Mammary epithelial cell (primary cell): ENCODE data around the gene VAV3.

Experiments
- EZH2 ChIP-seq: IDR thresholded peaks from 2 replicates; pipeline ENCODE4 v1.6.1; 2012; ENCODE audit warnings: low read length, inconsistent platforms, borderline replicate concordance
- TF ChIP-seq, protein P1 (sequence below), 2 donors: IDR thresholded peaks in 1 of 2; conservative IDR thresholded peaks in 1 of 2; 2 replicates each; pipeline ENCODE4 v1.5.1; 2011 to 2012; ENCODE audit warnings: inconsistent platforms in 2 of 2, low read length in 2 of 2, mild to moderate bottlenecking in 2 of 2, control low read depth in 1 of 2, low read depth in 1 of 2; ENCODE audit not compliant: insufficient read depth in 1 of 2; ENCODE audit errors: extremely low read depth in 1 of 2

DNA sequence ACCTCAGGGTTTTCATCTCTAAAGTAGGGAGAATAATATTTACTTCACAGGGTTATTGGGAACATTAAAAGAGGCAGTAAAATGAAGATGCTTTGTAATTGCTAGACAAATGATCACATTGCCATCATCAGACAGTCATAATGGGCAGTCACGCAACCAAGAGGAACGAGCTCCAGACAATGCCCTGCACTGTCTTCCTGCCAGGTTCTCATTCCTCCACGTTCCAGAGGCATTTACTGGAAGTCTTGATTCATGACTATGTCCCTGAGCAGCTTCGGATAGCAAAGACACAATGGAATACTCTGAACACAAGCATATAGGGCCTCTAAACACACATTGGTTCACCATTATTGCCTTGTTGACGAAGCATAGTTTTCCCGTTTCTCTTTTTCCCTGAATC is 434.4 kb downstream of the VAV3 start:
- TF ChIP-seq EZH2: no peak
- TF ChIP-seq, protein P1, sequence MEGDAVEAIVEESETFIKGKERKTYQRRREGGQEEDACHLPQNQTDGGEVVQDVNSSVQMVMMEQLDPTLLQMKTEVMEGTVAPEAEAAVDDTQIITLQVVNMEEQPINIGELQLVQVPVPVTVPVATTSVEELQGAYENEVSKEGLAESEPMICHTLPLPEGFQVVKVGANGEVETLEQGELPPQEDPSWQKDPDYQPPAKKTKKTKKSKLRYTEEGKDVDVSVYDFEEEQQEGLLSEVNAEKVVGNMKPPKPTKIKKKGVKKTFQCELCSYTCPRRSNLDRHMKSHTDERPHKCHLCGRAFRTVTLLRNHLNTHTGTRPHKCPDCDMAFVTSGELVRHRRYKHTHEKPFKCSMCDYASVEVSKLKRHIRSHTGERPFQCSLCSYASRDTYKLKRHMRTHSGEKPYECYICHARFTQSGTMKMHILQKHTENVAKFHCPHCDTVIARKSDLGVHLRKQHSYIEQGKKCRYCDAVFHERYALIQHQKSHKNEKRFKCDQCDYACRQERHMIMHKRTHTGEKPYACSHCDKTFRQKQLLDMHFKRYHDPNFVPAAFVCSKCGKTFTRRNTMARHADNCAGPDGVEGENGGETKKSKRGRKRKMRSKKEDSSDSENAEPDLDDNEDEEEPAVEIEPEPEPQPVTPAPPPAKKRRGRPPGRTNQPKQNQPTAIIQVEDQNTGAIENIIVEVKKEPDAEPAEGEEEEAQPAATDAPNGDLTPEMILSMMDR (conservative IDR thresholded peaks at IDR 0.05 in 1 of 2, IDR thresholded peaks at IDR 0.05 in 1 of 2; ENCODE audit: extremely low read depth in 1 of 2, insufficient read depth in 1 of 2, low read depth in 1 of 2, low read length in 2 of 2): no peak
